A673 (cell line): ENCODE measurements around the gene MIA2.

Source experiments
- CTCF ChIP-seq: fragments of 300-800, 200-600 bp; sonication (generic); conservative IDR thresholded peaks from 2 replicates; pipeline ENCODE4 v1.5.1; 2017; ENCODE audit warnings: low read depth, mild to moderate bottlenecking, antibody characterized with exemption, low read length, moderate library complexity, mixed read lengths
- EZH2 ChIP-seq: fragments of 200-600 bp; sonication (generic); IDR thresholded peaks from 2 replicates; pipeline ENCODE4 v1.6.1; 2017; ENCODE audit warnings: borderline replicate concordance, low read depth, mild to moderate bottlenecking, mixed read lengths, antibody characterized with exemption, low read length; ENCODE audit not compliant: poor library complexity, severe bottlenecking

- TF ChIP-seq CTCF: no peak
- TF ChIP-seq EZH2: no peak
These were observed 192.2 kb downstream of the MIA2 start for GRCh38 chr14:39425947-39426346.
